M059J (cell line): ENCODE measurements around the gene ELF5. TPM values are rescaled to one million over a fixed set of nuclear protein-coding genes. Genes with fewer than 3 reads are reported as not detected.

Experiments
- DNase-seq: peaks from one replicate; pipeline ENCODE4 v3.0.0-alpha.2; 2012; ENCODE audit warnings: low read depth
- total RNA-seq: library from RNA; depleted of rRNA; stranded (reverse); fragments of >200 nt; shearing (Covaris generic); gene quantifications from 2 replicates; pipeline ENCODE4 v1.2.3, GENCODE V29; 2014

Gene ELF5
- total RNA-seq, 1 experiment from 2014 or later = 0.79 TPM

- DNase-seq = no peak
Measured at GRCh38 chr11:34522188-34522587, 8.6 kb upstream of the ELF5 start.

DNA sequence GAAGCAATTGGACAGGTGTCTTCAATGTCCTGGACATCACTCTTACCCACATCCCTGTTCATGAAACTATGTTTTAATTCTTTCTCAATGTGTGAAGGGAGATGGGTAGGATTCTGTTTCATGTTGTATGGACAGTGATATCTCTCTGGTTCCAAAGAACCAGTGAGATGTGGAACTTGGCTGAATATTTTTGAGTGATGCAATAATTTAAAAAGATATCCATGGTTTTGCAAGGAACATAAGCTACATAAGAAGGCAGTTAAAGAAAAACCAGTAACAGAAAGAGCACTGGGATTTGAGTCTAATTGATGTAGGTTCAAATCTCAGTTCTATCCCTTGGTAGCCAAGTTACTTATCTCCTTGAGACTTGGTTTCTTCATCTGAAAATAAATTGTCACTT lies 7.7 kb upstream of the ELF5 start:
- no peak for DNase-seq

DNA sequence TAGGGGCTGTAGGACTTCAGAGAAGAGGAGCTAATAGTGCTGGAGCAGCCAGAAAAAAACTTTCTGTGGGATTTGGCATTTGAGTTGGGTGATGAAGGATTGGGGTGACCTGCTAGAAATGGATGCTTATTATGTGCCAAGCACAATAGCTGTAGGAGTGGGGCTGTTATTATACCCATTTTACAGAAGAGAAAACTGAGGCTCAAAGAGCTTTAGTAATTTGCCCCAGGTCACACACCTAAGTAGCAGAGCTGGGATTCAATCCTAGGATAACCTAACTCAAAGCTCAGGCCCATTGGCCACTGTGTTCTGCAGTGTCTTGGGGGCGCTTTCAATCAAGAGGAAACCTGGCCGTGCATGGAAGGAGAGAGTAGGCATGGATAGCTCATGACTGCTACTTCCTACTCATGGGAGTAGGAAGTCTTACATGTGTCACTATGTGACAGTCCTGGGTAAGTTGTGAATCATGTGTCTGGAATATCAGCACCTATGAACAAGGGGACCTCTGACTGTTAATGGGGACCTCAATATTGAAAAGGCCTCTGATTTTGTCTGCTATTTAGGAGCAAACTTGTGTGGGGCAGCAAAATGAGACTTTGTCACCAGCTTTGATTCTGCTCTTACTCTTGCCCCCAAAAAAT lies 6.1 kb upstream of the ELF5 start:
- DNase-seq = peak; percentile 10

DNA sequence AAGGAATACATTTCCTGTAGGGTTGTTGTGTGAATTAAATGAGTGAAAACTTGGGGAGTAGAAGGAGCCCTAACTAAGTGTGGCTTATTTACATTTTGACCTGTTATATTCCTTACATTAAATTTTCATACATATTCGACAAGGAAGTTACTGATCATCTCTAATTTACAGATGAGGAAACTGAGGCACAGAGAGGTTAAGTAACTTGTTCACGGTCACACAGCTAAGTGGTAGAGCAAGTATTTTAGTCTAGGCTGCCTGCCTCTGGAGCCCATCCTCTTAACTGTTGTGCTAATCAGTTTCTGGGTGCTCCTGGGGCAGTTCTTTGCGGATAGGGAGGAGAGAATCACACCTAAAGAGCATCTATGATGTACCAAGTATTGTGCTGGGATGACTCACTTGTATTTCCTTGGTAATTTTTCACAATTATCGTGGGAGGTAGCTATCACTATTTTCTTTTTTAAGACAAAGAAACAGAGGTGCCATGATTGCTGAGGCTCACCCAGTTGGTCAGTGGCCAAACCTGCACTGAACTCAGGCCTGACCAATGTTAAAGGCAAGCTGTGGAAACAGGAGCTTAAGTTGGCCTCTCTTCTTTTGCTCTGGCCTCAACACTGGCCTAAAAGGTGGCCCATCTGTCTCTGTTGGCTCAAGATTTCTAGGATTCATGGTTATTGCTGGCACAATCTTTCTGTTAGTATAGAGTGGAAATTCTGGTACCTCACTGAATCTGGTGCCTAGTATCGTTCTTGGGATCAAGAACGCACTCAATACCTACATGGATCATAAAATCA lies 2.9 kb upstream of the ELF5 start:
- DNase-seq = no peak

GRCh38 chr11:34514597-34514996 lies 1.0 kb upstream of the ELF5 start:
- DNase-seq = no peak

- DNase-seq = peak; percentile 50
Measured at GRCh38 chr11:34512840-34513681, 533 bp downstream of the ELF5 start.

DNA sequence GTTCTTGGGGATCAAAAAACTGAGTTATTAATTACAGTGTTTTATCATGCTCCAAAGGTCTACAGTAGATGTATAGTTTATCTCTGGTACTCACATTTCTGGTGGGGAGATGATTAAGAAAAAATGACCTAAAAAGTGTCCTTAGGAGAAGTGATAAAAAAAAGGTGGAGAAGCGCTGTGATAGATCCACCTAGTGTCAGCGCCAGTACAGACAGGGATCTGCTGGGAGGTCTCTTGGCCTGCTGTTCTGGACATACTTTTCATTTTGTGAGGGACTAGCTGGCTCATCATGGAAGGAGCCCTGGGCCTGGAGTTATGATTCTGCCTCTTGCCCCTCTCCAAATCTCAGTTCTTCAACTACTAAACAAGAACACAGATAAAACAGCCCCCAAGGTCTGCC lies 2.9 kb downstream of the ELF5 start:
- DNase-seq = no peak

DNA sequence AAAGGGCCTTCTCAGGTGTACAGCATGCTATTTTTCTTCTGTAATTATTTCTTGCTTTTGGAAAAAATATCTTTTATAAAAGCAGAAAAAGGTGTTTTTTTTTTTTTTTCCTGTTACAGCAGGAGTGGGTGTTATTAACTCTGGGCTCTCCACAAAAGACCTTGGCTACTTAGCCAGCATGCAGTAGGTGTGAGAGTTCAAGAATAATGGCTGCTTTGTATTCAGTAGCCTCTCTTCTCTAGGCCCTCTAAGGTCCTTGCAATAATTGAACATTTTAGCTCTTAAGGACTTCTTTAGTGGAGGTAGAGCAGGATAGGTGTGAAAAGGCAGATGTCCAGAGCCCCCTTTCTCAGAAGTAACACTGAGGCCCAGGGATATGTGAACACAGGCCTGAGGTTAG lies 3.4 kb downstream of the ELF5 start:
- DNase-seq = no peak

GRCh38 chr11:34509336-34509876 lies 4.2 kb downstream of the ELF5 start:
- DNase-seq = no peak

- DNase-seq = no peak
Measured at GRCh38 chr11:34508524-34508923, 5.1 kb downstream of the ELF5 start.

DNA sequence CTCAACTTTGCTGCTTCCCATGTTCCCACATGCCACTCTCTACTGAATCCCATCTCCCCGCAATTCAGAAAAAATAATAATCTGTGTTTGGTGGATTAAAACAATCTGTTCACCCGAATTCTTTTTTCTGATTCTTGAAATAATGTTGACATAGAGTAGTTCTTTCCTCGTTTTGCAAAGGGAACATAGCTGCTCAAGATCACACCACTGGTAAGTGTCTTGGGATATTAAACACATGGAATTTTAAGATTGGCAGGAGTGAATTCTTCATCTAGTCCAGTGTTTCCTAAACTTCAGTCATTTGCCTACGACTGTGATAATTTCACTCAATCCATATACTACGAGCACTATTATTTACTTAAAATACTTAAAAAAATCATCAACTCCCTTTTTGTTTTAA lies 6.0 kb downstream of the ELF5 start:
- DNase-seq = no peak

DNA sequence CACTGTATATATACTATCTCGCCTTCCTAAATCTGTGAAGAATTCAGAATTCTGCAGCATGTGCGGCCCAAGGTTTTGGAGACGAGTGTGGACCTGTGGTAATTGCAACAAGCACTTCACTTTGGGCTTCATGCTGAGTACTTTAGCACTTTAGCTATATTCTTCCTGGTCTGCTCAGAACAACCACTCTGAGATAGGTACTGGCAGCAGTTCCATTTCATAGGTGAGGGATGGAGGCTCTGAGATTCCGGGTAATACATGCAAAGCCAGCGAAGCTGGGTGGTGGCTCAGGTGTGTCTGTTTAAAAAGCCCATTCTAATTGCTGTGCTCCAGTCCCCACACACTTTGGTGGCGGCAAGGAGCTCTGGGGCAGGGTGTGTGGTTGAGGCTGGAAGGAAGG lies 6.4 kb downstream of the ELF5 start:
- no peak for DNase-seq

- DNase-seq = no peak
Measured at GRCh38 chr11:34505874-34506273, 7.7 kb downstream of the ELF5 start.

- peak; percentile 68 for DNase-seq
Measured at GRCh38 chr11:34502949-34503348, 10.6 kb downstream of the ELF5 start.

GRCh38 chr11:34501949-34502348 lies 11.6 kb downstream of the ELF5 start:
- peak; percentile 87 for DNase-seq

DNA sequence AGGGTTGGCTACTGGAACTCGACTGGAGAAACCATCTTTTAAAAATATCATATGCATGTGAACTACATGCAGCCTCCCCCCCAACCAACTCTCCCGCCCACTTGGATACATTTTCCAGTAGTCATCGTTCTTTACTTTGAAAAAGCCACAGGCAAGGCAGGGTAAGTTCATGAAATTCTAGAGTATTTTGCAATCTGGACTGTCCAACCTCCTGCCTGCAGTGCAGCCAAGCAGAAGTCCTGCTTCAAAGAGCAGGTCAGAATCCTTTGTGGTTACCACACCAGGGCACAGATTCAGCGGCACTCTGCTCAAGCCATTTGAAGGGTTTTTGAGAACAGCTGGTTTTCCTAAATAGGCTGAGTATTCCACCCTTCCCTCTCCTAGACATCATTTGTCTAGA lies 12.1 kb downstream of the ELF5 start:
- DNase-seq = peak; percentile 97

- DNase-seq = peak; percentile 82
Measured at GRCh38 chr11:34499719-34500500, 13.7 kb downstream of the ELF5 start.

DNA sequence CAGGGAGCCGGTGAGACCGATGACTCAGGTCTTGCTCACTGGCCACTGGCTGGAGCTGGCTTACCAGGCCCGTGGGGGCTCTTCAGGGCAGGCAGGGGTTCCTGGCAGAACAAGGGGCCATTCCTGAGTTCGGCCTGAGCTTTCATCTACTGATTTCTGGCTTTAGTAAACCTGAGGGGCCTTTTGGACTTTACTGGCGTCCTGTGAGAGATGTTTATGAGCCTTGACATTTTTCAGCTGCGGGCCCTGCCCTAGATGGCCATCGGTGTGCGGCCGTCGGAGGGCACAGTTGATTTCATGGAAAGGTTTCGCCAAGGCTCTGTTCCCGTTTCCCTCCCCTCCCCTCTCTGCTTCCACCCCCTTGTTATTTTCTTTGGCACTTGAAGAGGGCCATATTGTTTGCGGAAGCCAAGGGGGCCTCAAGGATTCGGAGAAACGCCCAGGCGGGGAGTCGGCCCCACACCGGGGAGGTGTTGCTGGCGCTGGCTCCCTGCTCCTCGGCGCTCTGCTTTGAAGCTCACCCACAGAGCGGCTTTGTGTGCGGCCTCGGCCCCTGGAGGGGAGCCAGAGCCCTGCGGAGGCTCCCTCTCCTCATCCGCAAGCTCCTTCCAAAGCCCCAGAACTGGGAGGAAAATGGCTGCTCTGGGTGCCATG lies 17.7 kb downstream of the ELF5 start:
- peak; percentile 86 for DNase-seq

GRCh38 chr11:34495239-34495723 lies 18.3 kb downstream of the ELF5 start:
- DNase-seq = peak; percentile 31

DNA sequence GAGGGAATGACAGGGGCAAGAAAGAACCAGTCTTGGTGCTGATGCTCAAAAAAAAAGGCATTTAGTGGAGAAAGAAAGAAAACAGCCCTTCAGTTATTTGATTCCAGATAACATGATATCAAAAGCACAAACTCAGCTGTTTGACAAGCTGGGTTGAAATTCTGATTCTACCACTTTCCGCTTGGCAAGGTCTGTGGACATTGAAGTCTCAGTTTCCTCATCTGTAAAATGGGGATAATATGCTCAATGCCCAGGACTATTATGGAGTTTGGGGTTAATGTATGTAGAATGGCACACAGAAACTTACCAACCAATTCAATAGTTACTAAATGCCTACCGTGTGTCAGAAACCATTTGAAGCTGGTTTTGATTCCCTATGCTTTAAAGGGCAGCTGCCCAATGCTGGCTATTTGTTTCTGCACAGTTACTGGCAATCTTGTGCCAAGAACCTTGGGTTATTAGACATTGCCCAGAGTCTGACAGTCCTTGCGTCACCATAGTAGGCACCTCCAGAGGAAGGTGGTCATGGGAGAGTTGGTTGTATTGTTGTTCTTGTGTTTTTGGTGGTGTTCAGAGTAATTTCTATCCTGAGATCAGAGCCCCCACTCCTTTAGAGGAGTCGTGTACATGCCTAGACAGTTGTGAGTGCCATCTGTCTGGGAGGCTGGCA lies 19.5 kb downstream of the ELF5 start:
- no peak for DNase-seq
